ENCODE measurements around the gene NCK2.

NCK2 gene

GRCh38 chr2:105779394-105779793 is 34.7 kb downstream of the NCK2 start:
- DNase-seq, result no peak

- DNase-seq, result no peak
These were observed 35.9 kb downstream of the NCK2 start for GRCh38 chr2:105780606-105781005.

- DNase-seq, result no peak
These were observed 36.7 kb downstream of the NCK2 start for GRCh38 chr2:105781274-105781978.

- DNase-seq, result no peak
These were observed 37.4 kb downstream of the NCK2 start for GRCh38 chr2:105782123-105782522.

GRCh38 chr2:105782646-105783045 is 37.9 kb downstream of the NCK2 start:
- no peak for DNase-seq

GRCh38 chr2:105783151-105783738 is 38.5 kb downstream of the NCK2 start:
- no peak for DNase-seq

GRCh38 chr2:105783972-105784371 is 39.3 kb downstream of the NCK2 start:
- DNase-seq, result no peak

GRCh38 chr2:105784589-105784988 is 39.9 kb downstream of the NCK2 start:
- DNase-seq, result no peak

- no peak for DNase-seq
These were observed 40.6 kb downstream of the NCK2 start for GRCh38 chr2:105785095-105785847.

GRCh38 chr2:105786231-105787230 is 41.8 kb downstream of the NCK2 start:
- no peak for DNase-seq

- peak; percentile 25 for DNase-seq
These were observed 42.9 kb downstream of the NCK2 start for GRCh38 chr2:105787376-105788318.

- no peak for DNase-seq
These were observed 44.1 kb downstream of the NCK2 start for GRCh38 chr2:105788670-105789290.

GRCh38 chr2:105789745-105790460 is 45.2 kb downstream of the NCK2 start:
- peak; percentile 72 for DNase-seq

- no peak for DNase-seq
These were observed 45.9 kb downstream of the NCK2 start for GRCh38 chr2:105790461-105791149.

- no peak for DNase-seq
These were observed 46.5 kb downstream of the NCK2 start for GRCh38 chr2:105791229-105791628.

GRCh38 chr2:105792561-105792960 is 47.8 kb downstream of the NCK2 start:
- DNase-seq, result no peak

- DNase-seq, result no peak
These were observed 48.7 kb downstream of the NCK2 start for GRCh38 chr2:105793196-105793975.

- DNase-seq, result no peak
These were observed 50.3 kb downstream of the NCK2 start for GRCh38 chr2:105794926-105795574.

GRCh38 chr2:105795575-105795934 is 50.8 kb downstream of the NCK2 start:
- no peak for DNase-seq
